GM21526 (cell line): Measurements from ENCODE around the gene PHF5A.
"Not testable (repeated sequence)": the region's sequence is repeated elsewhere in the genome, so short reads cannot be mapped to it uniquely, and the experiment has no call there.

ENCODE experiments used
- ATAC-seq: cut with Tn5 transposase; IDR thresholded peaks from one replicate; pipeline ENCODE4 v1.9.1; 2021; ENCODE audit warnings: moderate library complexity; ENCODE audit not compliant: unreplicated experiment, low FRiP score

Gene PHF5A

DNA sequence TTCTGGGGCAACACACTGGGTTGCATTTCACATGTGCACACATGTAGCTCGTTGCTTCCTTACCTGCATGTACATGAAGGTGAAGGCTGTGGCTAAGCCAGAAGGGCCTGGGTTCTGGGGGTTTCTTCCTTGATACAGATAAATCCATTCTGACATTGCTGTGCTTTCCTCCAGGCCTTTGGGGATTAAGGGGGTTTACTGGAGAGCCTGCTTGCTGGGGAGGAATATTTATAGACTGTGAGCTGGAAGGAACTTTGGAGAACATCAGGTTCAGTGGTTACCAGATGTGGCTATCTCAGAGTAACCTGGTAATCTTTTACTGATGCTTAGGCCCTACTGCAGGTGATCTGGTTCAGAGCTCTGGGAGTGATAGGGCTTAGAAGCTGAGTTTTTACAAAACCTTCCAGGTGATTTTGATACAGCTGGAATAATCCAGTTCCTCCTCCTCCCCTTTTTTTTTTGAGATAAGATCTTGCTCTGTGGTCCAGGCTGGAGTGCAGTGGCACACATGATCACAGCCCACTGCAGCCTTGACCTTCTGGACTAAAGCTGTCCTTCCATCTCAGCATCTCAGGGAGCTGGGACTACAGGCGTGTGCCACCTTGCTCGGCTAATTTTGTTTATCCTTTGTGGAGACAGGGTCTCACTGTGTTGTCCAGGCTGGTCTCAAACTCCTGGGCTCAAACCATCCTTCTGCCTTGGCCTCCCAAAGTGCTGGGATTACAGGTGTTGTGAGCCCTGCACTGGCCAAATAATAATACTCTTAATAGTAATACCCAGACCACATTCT is 20.3 kb upstream of the PHF5A start:
- no peak for ATAC-seq

DNA sequence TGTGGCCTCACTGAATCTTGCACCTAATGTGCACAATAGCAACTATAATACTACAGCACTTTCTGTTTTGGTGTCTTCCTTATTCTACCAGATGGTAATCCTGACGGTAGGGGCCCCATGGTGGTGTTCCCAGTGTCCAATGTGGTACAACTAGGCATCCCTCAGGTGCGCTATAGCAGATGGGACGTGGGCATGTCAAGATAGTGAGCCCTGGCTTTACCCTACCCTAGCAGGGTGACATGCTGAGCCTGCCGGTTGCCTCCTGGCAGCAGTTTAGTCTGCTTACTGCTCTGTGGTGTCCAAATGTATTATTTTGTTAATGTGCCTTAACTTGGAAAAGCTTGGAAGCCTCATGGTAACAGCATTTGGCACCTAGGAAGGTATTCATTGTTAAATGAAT is 19.6 kb upstream of the PHF5A start:
- no peak for ATAC-seq

DNA sequence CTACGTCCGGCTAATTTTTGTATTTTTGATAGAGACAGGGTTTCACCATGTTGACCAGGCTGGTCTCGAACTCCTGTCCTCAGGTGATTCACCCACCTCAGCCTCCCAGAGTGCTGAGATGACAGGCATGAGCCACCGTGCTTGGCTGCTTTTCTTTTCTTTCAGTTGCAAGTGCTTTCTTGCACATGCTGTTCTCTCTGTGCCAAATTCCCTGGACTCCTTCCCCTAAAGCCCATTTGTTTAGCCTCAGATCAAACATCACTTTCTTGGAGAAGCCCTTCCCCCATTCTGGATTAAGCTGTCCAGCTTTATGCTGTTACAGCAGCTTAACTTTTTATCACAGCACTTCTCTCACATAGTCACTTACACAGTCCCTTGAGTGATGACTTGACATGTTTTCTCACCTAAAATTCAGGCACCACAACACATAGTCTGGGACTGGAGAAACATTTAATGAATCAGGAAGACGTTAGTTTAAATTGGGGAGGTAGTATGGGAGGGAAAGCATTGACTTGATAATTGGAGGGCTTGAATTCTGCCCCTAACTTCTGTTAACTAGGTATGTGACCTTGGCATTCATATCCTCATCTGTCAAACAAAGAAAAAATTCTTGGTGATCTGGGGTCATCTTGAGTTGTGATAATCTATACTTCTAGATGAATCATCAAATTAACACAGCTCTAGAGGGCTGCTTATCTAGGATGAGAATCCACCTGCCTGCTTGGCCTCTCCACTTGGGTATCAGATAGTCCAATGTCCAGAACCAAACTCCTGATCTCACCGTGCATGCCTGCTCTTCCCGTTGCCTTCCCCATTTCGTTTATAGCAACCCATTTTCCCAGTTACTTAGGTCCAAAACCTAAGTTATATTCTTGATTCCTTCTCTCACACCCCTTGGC is 18.8 kb upstream of the PHF5A start:
- ATAC-seq = no peak

DNA sequence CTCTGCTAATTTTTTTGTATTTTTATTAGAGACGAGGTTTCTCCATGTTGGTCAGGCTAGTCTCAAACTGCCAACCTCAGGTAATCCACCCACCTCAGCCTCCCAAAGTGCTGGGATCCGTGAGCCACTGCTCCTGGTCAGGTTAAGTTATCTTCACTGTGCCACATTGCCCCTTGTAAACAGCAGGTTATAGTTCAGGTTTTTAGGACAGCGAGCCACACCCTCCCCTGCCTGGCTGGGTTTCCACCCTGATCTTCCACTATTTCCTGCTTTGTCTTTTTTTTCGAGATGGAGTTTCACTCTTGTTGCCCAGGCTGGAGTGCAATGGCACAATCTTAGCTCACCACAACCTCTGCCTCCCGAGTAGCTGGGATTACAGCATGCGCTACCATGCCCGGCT is 16.5 kb upstream of the PHF5A start:
- no peak for ATAC-seq

DNA sequence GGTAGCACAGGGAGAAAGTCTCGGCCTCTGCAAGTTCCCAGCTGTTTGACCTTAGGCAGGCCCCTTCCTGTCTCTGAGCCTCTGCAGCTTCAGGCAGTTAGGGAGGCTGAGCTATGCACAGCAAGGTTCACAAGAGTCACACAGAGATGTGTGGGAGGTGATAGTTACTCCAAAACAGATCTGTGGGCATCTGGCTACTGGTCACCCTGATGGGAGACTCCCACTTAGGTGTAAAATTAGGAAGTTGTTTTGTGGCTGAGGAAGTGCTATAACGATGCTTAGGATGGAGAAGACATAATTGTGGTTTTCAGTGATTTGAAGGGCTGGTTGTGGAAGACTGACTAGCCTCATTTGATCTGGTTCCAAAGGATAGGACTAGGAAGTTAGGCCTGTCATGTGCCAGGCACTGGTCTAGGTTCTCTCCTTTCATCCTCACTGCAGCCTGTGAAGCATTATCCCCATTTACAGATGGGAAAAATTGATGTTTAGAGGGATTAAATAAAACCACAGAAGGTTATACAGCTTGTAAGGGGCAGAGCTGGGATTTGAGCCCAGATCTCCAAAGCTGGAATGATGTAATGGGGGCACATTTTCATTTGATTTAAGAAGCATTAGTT is 13.9 kb upstream of the PHF5A start:
- no peak for ATAC-seq

DNA sequence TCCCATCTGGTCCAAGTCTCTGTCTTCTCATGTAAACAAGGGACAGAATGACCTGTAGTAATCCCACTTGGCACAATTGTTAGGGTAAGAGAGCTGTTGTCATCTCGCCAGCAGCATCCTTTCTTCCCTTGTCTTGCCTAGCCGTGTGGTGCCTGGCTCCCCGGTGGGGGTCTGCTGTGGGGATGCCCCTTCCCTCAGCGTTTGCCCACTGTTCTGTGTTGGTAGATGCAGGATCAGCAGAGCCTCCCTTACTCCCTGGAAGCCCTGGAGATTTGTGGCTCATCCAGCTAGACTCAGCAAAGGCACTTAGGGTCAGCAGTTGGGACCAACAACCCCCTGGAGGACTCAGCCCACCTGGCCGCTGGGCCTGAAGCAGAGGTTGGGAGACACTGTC is 13.4 kb upstream of the PHF5A start:
- no peak for ATAC-seq

DNA sequence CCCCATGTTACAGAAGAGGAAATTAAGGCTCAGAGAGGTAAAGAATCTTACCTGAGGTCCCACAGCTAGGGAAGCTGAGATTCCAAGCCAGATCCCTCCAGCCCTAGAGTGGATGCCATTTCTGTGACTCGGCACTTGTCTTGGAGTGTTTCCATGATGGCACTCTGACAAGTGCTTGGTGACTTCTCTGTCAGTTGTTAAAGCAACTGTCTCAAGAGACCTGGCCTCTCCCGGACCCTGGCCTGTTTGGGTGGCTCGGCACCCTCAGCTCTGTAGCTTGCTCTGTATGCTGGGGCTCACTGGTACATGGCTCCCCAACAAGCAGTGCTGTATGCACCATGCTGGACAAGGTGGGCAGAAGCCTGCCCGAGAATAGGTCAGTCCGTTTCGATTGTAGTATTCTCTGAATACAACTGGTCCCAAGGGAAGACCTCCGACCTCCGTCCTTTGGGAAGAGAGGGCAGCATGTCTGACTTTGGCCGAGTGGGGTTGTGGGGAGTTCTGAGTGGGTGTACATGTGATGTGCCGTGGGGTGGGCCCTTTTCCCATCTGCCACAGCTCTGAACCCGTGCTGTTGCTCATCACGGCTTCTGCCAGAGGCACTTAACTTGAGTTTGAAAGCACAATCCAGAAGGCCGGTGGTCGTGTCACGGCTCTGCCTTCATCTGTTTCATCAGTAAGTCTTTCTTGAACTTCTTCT is 12.8 kb upstream of the PHF5A start:
- no peak for ATAC-seq

DNA sequence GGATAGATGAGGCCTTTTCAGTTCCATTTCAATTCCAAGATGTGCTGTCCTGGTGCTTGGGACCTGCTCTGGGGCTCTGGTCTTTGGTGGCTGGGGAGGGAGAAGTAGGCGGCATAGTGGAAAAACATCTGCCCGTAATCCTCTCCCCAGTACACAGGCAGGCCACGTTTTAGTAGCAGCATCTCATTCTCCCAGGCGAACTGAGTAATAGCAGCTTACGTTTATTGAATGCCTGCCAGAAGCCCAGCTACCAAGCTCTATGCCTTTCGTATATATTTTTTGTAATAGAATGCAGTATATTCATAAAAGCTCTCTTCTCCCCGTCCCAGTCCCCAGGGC is 11.9 kb upstream of the PHF5A start:
- ATAC-seq = no peak

DNA sequence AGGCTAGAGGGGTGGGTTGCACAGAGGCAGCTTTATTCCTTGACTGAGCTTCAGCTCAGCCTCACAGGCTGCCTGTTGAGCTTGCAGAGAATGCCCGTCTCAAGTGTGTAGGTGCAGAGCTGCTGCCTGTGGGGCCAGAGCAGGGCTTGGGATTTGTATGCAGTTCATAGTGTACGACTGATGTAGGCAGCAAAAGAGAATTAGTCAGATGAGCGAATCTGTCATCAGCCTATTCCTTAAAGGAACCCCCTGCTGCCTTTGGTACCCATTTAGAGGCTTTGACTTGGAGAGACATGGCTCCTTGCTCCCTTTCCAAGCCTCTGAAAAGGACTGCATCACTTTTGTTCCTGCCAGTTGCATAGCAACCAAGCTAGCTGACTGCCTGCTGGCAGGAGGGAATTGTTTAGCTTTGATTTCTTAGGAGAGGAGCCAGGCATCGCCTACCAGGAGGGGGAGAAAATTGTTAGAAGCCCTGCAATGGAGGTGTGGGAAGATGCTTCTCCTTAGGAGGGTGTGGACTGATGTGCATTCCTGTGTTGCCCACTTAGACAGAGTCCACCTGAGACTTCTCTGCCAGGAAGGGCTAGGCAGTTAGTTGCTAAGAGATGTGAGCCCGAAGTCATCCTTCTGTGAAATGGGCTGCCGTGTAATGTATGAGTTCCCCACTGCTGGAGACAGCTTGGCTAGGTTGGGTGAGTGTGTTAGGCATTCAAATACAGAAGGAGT is 11.3 kb upstream of the PHF5A start:
- no peak for ATAC-seq

DNA sequence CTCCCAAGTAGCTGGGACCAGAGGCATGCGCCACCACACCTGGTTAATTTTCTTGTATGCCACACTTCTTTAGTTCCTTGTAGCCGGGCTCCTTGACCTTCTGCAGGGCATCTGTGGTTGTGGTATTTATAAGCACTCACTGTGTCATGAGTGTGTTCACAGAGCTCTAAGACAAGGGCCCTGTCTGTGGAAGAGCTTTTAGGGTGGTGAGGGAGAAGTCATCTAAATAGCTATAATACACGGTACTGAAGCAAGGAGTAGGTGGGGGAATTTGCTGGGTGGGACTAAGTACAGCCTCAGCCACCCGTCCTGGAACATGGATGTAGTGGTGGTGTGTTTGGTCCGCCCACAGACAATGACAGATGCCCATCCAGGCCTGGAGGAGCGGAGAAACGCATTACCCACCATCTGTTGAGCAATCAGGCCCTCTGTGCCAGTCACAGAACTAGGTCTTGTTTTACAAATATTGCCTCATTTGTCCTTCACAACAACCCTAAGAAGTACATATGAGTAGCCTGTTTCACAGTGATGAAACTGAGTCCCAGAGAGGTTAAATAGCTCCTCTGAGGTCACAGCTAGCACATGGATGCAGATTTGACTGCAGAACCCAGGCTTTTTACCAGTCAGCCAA is 10.5 kb upstream of the PHF5A start:
- no peak for ATAC-seq

DNA sequence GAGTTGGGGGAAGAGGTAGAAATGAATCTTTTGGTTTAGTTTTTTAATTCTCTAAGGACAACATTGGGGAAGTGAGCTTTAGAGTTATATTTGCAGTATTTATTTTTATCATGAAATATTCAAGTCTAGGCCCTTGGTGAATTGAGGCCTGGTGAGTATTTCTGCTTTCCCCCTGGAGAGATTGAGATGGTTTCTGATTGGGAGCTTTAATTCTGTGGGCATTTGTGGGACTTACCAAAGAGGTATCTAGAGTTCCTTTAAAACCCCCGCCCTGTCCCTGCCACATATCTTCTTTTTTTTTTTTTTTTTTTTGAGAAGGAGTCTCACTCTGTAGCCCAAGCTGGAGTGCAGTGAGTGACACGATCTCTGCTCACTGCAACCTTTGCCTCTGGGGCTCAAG is 10.0 kb upstream of the PHF5A start:
- ATAC-seq = no peak

DNA sequence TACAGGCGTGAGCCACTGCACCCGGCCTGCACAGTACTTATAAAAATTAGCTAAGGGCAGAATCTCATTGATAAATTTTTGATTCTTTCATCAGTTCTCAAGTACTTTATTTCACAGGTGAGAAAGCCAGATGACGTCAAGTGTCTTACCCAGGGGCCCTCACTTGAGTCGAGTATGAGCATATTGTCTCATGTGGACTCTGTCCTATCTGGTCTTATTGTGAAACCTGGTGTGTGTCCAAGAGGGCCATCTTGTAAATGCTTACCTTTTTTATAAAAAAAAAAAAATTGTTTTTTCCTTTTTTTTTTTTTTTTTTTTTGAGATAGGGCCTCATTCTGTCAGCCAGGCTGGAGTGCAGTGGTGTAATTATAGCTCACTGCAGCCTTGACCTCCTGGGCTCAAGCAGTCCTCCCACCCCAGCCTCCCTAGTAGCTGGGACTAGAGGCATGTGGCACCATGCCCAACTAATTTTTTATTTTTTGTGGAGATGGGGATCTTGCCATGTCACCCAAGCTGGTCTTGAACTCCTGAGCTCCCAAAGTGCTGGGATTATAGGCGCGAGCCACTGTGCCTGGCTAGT is 6.5 kb upstream of the PHF5A start:
- no peak for ATAC-seq

DNA sequence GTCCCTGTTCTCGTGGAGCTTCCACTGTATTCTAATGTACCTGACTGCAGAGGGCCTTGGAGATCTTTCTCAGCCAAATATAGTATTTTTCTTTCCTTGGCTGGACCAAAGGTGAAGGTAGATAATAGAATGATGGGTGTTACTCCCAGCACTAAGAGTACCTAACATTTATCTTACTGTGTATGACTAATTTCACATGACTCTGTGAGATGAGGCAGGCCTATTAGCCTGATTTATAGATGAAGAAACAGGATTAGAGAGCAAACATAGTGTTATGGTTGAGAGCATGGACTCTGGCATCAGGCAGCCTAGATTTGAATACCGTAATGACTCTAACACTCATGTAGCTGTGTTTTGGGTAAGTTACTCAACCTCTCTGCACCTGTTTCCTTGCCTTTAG is 3.1 kb upstream of the PHF5A start:
- ATAC-seq = no peak

DNA sequence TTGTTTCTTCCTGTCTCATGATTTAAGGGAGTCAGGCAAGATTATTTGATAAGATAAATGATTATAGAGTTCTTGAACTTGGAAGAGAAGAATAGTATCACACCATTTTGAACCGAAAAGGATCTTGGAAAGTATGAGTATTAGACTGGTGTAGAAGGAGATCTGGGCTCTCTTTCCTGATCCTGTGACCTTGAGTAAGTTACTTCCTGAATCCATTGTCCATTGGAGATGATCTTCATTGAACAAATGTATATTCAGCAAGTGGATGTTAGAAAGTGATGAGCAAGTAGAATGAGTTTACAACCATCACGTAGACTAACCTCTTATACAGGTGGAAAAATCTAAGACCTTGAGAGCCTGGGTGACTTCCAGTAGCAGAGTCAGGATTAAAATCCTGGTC is 2.4 kb upstream of the PHF5A start:
- ATAC-seq = no peak

DNA sequence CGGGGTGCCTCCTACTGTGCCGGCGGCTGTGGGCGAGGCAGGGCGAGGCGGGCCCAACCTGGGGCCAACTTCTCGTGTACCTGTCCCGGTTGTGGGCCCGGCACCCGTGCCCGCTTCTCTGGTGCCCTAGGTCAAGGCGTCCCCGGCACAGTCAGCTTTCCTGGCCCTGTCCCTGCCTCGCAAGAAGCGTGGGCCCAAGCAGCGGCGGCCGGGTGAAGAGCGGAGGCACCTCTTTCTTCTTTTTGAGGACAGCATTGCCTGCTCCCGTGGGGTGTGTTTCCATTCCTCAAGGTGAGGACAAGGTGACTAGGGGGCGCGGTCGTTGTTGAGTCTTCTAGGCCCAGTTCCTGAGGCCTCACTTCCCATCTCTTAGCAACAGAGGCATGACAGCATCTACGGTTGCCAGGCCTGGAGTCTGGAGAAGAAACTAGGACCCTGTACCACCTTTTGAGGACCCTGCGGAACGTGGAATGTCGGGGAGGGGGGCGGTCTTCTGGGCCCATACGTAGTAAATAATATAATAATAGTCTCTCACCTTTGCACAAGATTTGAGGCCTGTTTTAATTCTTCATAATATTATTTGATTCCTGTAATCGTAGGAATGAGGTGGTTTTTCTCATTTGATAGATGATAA is 843 bp upstream of the PHF5A start:
- no peak for ATAC-seq

DNA sequence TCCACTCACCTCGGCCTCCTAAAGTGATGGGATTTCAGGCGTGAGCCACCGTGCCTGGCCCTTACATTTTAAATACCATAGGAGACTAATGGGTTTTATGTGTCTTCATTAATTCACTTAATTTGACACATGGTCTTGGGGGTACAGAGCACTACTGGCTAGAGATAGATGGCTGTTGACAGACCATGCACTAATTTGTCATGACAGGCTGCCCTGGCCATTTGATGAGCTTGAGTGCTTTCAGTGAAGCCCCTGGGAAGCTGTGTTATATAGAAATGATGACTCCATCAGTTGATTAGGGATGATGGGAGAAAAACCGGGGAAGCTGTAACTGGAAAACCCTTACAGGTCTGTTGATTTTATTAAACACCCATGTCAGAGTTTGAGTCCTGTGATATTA is 6.6 kb downstream of the PHF5A start:
- no peak for ATAC-seq

DNA sequence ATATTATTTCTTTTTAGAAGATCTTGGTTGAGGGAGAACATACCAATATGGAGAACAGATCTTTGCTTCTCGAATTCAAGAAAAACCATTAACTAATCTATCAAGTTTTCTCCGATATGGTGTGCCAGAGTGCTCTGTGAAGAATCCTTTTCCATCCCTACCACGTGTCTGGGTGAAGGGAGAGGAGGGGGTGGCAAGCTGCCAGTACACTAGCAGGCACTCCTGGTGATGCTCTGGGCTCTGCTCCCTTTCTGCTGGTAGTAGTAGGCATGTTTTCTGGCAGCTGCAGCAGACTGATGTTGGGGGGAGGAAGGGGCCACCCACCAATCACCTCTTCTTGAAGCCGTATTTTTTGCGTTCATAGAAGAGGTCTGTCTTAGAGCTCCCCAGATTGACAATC is 8.4 kb downstream of the PHF5A start:
- ATAC-seq = not testable (repeated sequence)

DNA sequence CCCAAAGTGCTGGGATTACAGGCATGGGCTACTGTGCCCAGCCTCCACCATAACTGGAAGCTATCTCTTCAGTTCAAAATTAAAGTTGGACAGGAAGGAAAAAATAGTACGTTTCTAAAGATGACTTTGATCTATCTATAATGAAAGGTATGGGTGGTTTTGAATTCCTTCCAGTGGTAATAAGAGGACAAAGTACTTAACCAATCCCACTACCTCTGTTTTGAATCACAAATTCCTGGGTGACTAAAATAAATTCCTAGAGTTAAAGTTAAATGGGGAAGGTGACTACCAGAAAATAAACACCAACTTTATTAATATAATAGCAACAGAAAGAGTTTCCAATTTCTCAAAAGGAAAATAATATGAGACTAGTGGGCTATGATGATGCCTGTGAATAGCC is 9.1 kb downstream of the PHF5A start:
- ATAC-seq = no peak

DNA sequence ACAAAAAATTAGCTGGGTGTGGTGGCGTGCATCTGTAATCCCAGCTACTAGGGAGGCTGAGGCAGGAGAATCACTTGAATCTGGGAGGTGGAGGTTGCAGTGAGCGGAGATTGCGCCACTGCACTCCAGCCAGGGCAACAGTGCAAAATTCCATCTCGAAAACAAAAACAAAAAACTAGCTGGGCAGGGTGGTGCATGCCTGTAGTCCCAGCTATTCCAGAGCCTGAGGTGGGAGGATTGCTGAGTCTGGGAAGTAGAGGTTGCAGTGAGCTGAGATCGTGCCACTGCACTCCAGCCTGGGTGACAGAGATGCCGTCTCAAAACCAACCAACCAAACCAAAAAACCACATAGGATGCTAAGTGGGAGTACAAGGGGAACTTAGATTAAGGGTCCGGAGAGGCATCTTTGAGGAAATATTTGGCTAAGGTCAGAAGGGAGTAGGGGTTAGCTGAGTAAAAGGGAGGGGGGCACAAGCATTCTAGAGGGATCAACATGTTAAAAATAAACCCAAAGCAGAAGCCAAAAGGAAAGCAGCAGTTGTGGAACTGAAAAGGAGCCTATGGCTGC is 10.2 kb downstream of the PHF5A start:
- ATAC-seq = no peak
